GM19452 (cell line): ENCODE data around the gene PPP2R2D.
"Not testable (repeated sequence)": the region's sequence is repeated elsewhere in the genome, so short reads cannot be mapped to it uniquely, and the experiment has no call there.

Experiments used
- ATAC-seq: cut with Tn5 transposase; IDR thresholded peaks from one replicate; pipeline ENCODE4 v1.9.1; 2021; ENCODE audit not compliant: unreplicated experiment

Gene PPP2R2D

DNA sequence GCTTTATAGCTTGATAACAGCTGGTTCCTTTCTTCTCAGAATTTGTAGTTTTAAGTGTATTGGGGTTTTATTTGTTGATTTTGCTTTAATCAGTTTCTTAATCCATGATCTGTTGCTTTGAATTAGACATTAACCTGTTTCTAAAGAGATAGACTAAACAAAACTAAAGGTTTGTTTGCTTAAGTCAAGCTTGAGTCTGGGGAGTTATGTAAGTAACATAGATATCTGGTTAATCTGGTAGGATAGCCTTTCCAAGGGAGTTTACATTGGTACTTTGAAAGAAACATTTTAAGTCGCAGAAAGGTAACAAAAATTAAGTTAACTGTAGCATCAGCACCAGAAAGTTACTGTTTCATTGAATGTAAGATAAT lies 5.4 kb downstream of the PPP2R2D start:
- no peak for ATAC-seq

DNA sequence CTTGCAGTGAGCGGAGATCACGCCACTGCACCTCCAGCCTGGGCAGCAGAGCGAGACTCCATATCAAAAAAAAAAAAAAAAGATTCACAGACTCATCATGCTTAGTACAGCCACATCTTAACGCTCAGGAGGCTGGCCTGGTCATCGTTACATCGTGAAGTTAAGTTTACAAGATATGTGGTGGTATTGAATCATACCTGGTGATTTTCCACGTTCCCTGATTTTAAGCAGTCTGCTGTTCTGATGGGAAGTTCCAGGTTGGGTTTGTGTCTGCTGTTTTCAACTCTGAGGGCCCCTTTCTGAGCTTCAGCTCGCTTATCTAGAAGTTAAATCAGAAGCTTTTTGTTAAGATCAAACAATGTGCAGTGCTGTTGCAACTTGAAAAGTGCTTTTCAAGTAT lies 6.9 kb downstream of the PPP2R2D start:
- no peak for ATAC-seq

- ATAC-seq, result no peak
Measured at GRCh38 chr10:131908151-131908550, 7.3 kb downstream of the PPP2R2D start.

GRCh38 chr10:131909014-131909808 lies 8.4 kb downstream of the PPP2R2D start:
- no peak for ATAC-seq

DNA sequence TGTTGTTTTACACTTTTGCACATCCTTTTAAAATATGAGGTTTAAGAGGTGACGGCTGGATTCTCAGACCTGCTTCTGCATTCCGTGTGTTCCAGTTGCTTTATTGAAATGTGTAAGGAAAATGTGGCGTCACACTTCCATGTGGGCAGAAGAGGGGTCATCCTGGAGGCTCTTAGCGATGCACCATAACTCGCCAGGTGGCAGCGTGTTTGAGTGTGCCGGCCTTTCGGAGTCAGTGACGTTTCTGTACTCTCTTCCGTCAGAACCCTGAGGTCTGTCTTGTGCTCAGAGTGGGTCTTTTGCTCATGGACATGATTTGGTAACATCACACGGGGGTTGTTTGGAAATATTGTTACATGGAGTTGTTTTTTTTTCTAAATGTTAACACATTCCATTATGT lies 9.1 kb downstream of the PPP2R2D start:
- ATAC-seq, result no peak

DNA sequence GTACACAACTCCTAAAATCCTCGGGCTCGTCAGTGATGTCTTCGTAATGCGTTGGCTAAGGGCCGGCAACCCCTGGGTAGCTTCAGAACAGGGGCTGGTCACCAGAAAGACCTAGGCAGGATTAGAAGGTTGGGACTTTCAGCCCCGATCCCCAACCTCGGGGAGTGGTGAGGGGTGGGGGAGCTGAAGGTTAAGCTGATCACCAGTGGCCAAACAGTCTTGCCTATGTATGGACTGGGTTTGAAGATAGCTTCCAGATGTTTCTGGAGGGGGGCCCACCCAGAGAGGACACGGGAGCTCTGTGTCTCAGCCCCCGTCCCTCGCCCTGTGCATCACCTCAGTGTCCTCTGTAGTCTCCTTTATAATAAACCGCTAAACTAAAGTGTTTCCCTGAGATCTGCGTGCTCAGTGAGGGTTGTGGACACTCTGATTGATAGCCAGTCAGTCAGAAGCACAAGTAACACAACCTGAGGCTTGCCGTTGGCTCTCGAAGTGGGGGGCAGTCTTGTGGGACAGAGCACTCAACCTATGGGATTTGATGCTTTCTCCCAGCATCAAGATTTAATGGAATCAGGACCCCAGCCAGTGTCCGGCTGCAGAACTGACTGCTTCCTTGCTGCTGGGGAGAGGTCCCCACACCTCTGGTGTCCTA lies 10.0 kb downstream of the PPP2R2D start:
- no peak for ATAC-seq

DNA sequence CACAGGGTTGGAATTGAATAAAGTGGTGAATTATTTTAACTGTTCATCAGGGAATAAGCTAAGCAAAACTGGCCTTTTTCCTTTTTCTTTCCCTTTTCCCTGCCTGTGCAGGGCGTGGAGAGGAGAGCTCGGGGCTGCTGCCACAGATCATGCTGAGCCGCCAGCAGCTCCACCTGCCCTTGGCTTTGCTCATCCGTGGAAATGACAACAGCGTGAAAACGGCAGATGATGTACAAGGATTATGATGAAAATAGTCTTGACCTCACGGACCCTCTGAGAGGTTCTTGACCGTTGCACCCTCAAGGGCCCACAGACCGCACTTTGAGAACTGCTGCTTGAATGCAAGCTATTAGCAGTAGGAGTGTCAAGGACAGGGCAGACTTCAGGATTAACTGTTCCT lies 10.6 kb downstream of the PPP2R2D start:
- ATAC-seq, result no peak

DNA sequence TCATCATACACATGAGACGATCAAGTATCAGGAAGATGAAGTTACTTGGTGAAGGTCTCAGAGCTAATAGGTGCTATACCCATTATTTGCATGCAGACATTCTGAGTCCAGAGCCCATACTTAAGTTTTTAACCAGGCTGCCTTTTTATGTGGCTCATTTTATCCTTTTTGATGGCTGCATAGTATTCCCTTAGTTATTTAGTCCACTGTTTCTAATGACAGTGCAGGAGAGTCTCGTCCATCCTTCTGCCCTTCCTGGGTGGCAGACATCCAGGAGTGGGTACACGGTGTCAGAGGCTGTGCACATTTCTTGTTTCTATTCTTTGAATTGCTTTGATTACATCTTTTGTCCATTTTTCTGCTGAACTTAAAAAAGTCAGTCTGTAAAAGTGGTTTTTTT lies 11.8 kb downstream of the PPP2R2D start:
- no peak for ATAC-seq

- ATAC-seq, result no peak
Measured at GRCh38 chr10:131915484-131915883, 14.7 kb downstream of the PPP2R2D start.

- ATAC-seq, result no peak
Measured at GRCh38 chr10:131915990-131916766, 15.4 kb downstream of the PPP2R2D start.

- ATAC-seq, result not testable (repeated sequence)
Measured at GRCh38 chr10:131916767-131917160, 16.0 kb downstream of the PPP2R2D start.

GRCh38 chr10:131917496-131917895 lies 16.7 kb downstream of the PPP2R2D start:
- ATAC-seq, result not testable (repeated sequence)

DNA sequence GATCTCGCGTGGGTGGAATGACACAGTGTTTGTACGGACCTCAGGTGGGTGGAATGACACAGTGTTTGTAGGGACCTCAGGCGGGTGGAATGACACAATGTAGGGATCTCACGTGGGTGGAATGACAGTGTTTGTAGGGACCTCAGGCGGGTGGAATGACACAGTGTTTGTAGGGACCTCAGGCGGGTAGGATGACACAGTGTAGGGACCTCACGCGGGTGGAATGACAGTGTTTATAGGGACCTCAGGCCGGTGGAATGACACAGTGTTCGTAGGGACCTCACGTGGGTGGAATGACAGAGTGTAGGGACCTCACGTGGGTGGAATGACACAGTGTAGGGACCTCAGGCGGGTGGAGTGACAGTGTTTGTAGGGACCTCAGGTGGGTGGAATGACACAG lies 18.7 kb downstream of the PPP2R2D start:
- not testable (repeated sequence) for ATAC-seq

- ATAC-seq, result no peak
Measured at GRCh38 chr10:131920151-131920550, 19.3 kb downstream of the PPP2R2D start.

- no peak for ATAC-seq
Measured at GRCh38 chr10:131920693-131921092, 19.9 kb downstream of the PPP2R2D start.

DNA sequence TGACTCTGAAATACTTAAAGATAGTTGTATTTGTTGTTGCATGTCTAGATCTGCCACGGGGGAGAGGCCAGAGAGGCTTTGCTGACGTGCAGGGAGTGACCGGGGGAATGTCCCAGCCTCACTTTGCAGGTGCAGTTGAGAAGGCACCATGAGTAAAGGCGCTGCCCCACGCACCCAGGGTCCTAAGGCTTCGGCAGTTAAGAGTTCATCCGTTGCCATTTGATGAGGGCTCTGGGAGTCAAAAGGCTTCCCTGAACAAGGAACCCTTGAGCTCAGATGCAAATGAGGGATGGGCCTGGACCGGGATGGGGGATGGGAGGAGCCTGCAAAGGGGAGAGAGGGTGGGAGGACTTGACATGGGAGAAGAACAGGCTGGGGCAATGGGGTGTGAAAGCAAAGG lies 20.4 kb downstream of the PPP2R2D start:
- no peak for ATAC-seq

- no peak for ATAC-seq
Measured at GRCh38 chr10:131923038-131923756, 22.4 kb downstream of the PPP2R2D start.

- no peak for ATAC-seq
Measured at GRCh38 chr10:131925011-131925649, 24.3 kb downstream of the PPP2R2D start.

DNA sequence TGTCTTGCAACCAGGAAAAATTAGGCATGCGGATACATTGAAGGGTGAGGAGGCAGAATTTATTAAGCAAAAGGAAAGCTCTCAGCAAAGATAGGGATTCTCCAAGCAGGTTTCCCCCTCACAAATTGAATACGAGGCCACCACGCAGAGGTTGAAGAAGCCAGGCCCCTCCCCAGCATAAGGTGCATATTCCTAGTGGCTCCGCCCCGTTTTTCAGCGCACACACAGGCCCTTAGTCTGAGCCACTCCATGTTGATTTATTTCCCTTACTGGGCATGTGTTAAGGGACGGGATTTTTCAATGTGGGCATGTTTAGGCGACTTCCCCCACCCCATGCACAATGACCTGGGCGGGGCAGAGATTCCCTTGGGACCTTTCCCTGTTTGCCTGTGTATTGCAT lies 24.9 kb downstream of the PPP2R2D start:
- no peak for ATAC-seq

- ATAC-seq, result no peak
Measured at GRCh38 chr10:131926253-131926652, 25.4 kb downstream of the PPP2R2D start.
